Measurements from ENCODE around the gene P2RX5. TPM values are rescaled to one million over a fixed set of nuclear protein-coding genes. Genes with fewer than 3 reads are reported as not detected.

P2RX5 gene
- total and polyA plus RNA-seq, 2 experiments from 2014 or later, result 7.5 to 13.6 TPM

GRCh38 chr17:3727041-3727440, 31.1 kb upstream of the P2RX5 start:
- H3K4me1 ChIP-seq (ENCODE audit: insufficient read depth), result peaks cover 23% of the 10 kb centered on the region
- H3K79me2 ChIP-seq (replicated peaks; ENCODE audit: insufficient read depth), result peaks cover 44% of the 10 kb centered on the region
- no peak overlapping the region for H3K4me3 ChIP-seq
- Mint-ChIP-seq H3K27ac (no peak overlapping the region), H3K27me3 (ENCODE audit: insufficient read depth, low read depth, poor library complexity) (peaks cover 25% of the 10 kb centered on the region), H3K36me3 (ENCODE audit: low read depth) (peaks cover 46% of the 10 kb centered on the region), H3K4me1 (peaks cover 34% of the 10 kb centered on the region), H3K4me3 (no peak overlapping the region), H3K9me3 (no peaks in the 10 kb centered on the region; the same call in 2 of the 3 replicates)
- H3K27me3 ChIP-seq (ENCODE audit: insufficient read depth), result no peaks in the 10 kb centered on the region
- 0 out of 2 replicates have a peak overlapping the region, but pooled peaks have one; percentile 26 for H3K27ac ChIP-seq (ENCODE audit: low read depth)
- DNase-seq (ENCODE audit: low spot score), result no peak
- TF ChIP-seq NANOG (IDR thresholded peaks at IDR 0.05; ENCODE audit: borderline replicate concordance), result no peak
- ATAC-seq, result no peak
- peaks cover 9% of the 10 kb centered on the region; the same call in 1 of the 2 replicates for H3K36me3 ChIP-seq (ENCODE audit: insufficient read depth)
- no peak overlapping the region for H3K4me2 ChIP-seq
- H2AFZ ChIP-seq, result no peak overlapping the region
- peaks cover 32% of the 10 kb centered on the region for H4K20me1 ChIP-seq (replicated peaks; ENCODE audit: insufficient read depth)
- H3K9me2 ChIP-seq (ENCODE audit: insufficient read depth), result no peaks in the 10 kb centered on the region
- H3F3A ChIP-seq (replicated peaks; ENCODE audit: low read depth), result no peaks in the 10 kb centered on the region; the same call in 1 of the 2 replicates

DNA sequence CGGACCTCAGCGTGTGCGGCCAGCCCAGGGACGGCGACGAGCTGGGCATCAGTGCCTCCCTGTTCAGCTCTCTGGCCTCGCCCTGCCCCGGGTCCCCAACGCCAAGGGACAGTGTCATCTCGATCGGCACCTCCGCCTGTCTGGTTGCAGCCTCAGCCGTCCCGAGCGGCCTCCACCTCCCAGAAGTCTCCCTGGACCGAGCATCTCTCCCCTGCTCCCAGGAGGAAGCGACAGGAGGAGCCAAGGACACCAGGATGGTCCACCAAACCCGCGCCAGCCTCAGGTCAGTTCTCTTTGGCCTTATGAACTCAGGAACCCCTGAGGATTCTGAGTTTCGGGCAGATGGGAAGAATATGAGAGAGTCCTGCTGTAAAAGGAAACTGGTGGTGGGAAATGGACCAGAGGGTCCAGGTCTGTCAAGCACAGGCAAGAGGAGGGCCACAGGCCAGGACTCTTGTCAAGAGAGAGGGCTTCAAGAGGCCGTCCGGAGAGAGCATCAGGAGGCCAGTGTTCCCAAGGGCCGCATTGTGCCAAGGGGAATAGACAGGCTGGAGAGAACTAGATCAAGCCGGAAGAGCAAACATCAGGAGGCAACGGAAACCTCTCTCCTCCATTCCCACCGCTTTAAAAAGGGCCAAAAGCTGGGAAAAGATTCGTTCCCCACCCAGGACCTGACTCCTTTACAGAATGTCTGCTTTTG, 28.6 kb upstream of the P2RX5 start:
- Histone ChIP-seq H4K20me1 (replicated peaks; ENCODE audit: insufficient read depth) (peaks cover 32% of the 10 kb centered on the region), H3K4me2 (peak overlapping the region; percentile 100), H3K4me3 (peak overlapping the region; percentile 99), H3K79me2 (replicated peaks; ENCODE audit: insufficient read depth) (peaks cover 44% of the 10 kb centered on the region), H3K4me1 (ENCODE audit: insufficient read depth) (peaks cover 18% of the 10 kb centered on the region; the same call in 1 of the 2 replicates), H2AFZ (peak overlapping the region; percentile 85), H3K27me3 (ENCODE audit: insufficient read depth) (no peaks in the 10 kb centered on the region), H3K36me3 (ENCODE audit: insufficient read depth) (peaks cover 16% of the 10 kb centered on the region; the same call in 1 of the 2 replicates), H3K27ac (ENCODE audit: low read depth) (no peak overlapping the region; the same call in 1 of the 2 replicates), H3F3A (replicated peaks; ENCODE audit: low read depth) (no peaks in the 10 kb centered on the region; the same call in none of the 2 replicates), H3K9me2 (ENCODE audit: insufficient read depth) (no peaks in the 10 kb centered on the region)
- ATAC-seq (peak; percentile 21), DNase-seq (ENCODE audit: low spot score) (peak; percentile 33)
- peak overlapping the region; percentile 98 for H3K4me3 Mint-ChIP-seq
- TF ChIP-seq POLR2AphosphoS5 (IDR thresholded peaks at IDR 0.05; ENCODE audit: low read depth) (no peak), CREB1 (CRISPR knock-in tag; IDR thresholded peaks at IDR 0.05; ENCODE audit: low read depth) (no peak)
- peaks cover 16% of the 10 kb centered on the region for H3K27me3 Mint-ChIP-seq (ENCODE audit: insufficient read depth, low read depth, poor library complexity)
- peaks cover 66% of the 10 kb centered on the region for H3K36me3 Mint-ChIP-seq (ENCODE audit: low read depth)
- peak overlapping the region; percentile 86; the same call in 1 of the 2 replicates for H3K27ac Mint-ChIP-seq
- H3K9me3 Mint-ChIP-seq, result no peaks in the 10 kb centered on the region; the same call in 2 of the 3 replicates
- peaks cover 24% of the 10 kb centered on the region for H3K4me1 Mint-ChIP-seq

DNA sequence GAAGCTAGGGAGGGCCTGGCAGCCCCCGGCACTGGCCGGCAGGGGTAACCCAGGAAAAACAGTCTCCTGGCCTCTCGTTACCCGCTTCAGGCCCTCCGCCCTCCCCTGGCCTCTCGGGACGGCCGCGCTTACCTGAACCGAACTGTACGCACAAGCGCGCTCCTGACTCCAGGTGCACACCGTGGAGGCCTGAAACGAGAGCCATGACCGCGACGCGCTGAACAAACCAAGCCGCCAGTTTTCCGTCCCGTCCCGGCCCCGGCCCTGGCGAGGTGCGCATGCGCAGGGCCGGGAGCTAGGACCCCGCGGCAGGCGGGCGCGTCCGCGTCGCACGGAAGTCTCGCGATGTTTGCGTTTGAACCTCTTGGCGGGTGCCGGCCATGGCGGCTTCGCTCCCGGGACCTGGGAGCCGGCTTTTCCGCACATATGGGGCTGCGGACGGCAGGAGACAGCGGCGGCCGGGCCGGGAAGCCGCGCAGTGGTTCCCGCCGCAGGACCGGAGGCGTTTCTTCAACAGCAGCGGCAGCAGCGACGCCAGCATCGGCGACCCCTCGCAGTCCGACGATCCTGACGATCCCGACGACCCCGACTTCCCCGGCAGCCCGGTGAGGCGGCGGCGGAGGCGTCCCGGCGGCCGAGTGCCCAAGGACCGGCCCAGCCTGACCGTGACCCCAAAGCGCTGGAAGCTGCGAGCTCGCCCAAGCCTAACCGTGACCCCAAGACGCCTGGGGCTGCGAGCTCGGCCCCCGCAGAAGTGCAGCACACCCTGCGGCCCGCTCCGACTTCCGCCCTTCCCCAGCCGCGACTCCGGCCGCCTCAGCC, 27.8 kb upstream of the P2RX5 start, which contains the start of gene HASPIN:
Gene HASPIN, plus strand, starts transcription at position 348 of the 822 bp plus-strand sequence. Its CDS starts 33 bp downstream, at position 381.
- ATAC-seq (peak; percentile 89), DNase-seq (ENCODE audit: low spot score) (peak; percentile 97)
- Mint-ChIP-seq H3K4me1 (peaks cover 24% of the 10 kb centered on the region), H3K27me3 (ENCODE audit: insufficient read depth, low read depth, poor library complexity) (peaks cover 12% of the 10 kb centered on the region), H3K9me3 (no peaks in the 10 kb centered on the region; the same call in 2 of the 3 replicates), H3K4me3 (peak within 1 kb of the TSS; percentile 98), H3K36me3 (ENCODE audit: low read depth) (peaks cover 62% of the 10 kb centered on the region), H3K27ac (peak within 1 kb of the TSS; percentile 92)
- Histone ChIP-seq H3K79me2 (replicated peaks; ENCODE audit: insufficient read depth) (peaks cover 44% of the 10 kb centered on the region), H3K4me1 (ENCODE audit: insufficient read depth) (peaks cover 18% of the 10 kb centered on the region; the same call in 1 of the 2 replicates), H4K20me1 (replicated peaks; ENCODE audit: insufficient read depth) (peaks cover 32% of the 10 kb centered on the region), H3K27ac (ENCODE audit: low read depth) (peak within 1 kb of the TSS; percentile 84; the same call in 1 of the 2 replicates), H3K36me3 (ENCODE audit: insufficient read depth) (peaks cover 18% of the 10 kb centered on the region), H3F3A (replicated peaks; ENCODE audit: low read depth) (no peaks in the 10 kb centered on the region; the same call in none of the 2 replicates), H3K4me2 (peak within 1 kb of the TSS; percentile 100), H2AFZ (peak within 1 kb of the TSS; percentile 95), H3K4me3 (peak within 1 kb of the TSS; percentile 99), H3K9me2 (ENCODE audit: insufficient read depth) (no peaks in the 10 kb centered on the region), H3K27me3 (ENCODE audit: insufficient read depth) (no peaks in the 10 kb centered on the region)
- no peak for TF ChIP-seq REST (IDR thresholded peaks at IDR 0.05; ENCODE audit: unreplicated experiment)

All from GM23338 (cell line).